ENCODE measurements around the gene PACSIN2.

DNA sequence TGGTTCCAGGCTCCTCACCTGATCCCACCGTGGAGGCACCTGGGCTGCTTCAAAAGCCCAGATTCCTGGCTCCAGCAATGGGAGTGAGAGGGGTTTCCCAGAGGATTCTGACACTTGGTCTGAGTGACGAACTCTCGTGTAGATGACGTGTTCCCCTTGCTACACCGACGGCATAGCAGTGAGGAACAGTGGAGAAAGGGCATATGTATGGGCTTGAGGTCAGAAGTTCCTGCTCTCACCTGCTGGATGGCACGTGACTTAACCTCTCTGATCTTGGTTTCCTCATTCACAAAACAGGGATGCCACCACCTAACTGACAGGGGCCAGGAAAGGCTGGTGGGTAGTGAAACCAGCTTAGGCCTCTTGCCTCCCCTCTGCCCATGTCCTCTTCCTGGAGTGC, 127.8 kb downstream of the PACSIN2 start:
- TF ChIP-seq SIN3A (IDR thresholded peaks at IDR 0.05; ENCODE audit: borderline replicate concordance, insufficient read depth, low read depth, low read length) (no peak), POLR2AphosphoS5 (IDR thresholded peaks at IDR 0.05; ENCODE audit: low read depth, low read length) (no peak), TCF7L2 (IDR thresholded peaks at IDR 0.05; ENCODE audit: low read depth, low read length) (no peak)
- TF ChIP-seq, protein P1, sequence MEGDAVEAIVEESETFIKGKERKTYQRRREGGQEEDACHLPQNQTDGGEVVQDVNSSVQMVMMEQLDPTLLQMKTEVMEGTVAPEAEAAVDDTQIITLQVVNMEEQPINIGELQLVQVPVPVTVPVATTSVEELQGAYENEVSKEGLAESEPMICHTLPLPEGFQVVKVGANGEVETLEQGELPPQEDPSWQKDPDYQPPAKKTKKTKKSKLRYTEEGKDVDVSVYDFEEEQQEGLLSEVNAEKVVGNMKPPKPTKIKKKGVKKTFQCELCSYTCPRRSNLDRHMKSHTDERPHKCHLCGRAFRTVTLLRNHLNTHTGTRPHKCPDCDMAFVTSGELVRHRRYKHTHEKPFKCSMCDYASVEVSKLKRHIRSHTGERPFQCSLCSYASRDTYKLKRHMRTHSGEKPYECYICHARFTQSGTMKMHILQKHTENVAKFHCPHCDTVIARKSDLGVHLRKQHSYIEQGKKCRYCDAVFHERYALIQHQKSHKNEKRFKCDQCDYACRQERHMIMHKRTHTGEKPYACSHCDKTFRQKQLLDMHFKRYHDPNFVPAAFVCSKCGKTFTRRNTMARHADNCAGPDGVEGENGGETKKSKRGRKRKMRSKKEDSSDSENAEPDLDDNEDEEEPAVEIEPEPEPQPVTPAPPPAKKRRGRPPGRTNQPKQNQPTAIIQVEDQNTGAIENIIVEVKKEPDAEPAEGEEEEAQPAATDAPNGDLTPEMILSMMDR (IDR thresholded peaks at IDR 0.05) = no peak
- TF ChIP-seq, protein P2, sequence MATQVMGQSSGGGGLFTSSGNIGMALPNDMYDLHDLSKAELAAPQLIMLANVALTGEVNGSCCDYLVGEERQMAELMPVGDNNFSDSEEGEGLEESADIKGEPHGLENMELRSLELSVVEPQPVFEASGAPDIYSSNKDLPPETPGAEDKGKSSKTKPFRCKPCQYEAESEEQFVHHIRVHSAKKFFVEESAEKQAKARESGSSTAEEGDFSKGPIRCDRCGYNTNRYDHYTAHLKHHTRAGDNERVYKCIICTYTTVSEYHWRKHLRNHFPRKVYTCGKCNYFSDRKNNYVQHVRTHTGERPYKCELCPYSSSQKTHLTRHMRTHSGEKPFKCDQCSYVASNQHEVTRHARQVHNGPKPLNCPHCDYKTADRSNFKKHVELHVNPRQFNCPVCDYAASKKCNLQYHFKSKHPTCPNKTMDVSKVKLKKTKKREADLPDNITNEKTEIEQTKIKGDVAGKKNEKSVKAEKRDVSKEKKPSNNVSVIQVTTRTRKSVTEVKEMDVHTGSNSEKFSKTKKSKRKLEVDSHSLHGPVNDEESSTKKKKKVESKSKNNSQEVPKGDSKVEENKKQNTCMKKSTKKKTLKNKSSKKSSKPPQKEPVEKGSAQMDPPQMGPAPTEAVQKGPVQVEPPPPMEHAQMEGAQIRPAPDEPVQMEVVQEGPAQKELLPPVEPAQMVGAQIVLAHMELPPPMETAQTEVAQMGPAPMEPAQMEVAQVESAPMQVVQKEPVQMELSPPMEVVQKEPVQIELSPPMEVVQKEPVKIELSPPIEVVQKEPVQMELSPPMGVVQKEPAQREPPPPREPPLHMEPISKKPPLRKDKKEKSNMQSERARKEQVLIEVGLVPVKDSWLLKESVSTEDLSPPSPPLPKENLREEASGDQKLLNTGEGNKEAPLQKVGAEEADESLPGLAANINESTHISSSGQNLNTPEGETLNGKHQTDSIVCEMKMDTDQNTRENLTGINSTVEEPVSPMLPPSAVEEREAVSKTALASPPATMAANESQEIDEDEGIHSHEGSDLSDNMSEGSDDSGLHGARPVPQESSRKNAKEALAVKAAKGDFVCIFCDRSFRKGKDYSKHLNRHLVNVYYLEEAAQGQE (IDR thresholded peaks at IDR 0.05; ENCODE audit: insufficient read depth in 1 of 2, low read depth in 2 of 2, low read length in 1 of 2) = no peak
